Daoy (cell line): ENCODE data around the gene PRDM16. TPM values are rescaled to one million over a fixed set of nuclear protein-coding genes. Genes with fewer than 3 reads are reported as not detected.
"Not testable (repeated sequence)": the region's sequence is repeated elsewhere in the genome, so short reads cannot be mapped to it uniquely, and the experiment has no call there.

ENCODE experiments used
- DNase-seq: peaks from one replicate; pipeline ENCODE4 v3.0.0-alpha.2; 2015; ENCODE audit warnings: low read depth
- total RNA-seq: library from RNA; depleted of rRNA; stranded (reverse); fragments of >200 nt; shearing (Covaris generic); gene quantifications from 2 replicates; pipeline ENCODE4 v1.2.3, GENCODE V29; 2014

Gene PRDM16
- total RNA-seq, 1 experiment from 2014 or later: 0.91 TPM

GRCh38 chr1:3226701-3227350, 157.8 kb downstream of the PRDM16 start:
- no peak for DNase-seq

DNA sequence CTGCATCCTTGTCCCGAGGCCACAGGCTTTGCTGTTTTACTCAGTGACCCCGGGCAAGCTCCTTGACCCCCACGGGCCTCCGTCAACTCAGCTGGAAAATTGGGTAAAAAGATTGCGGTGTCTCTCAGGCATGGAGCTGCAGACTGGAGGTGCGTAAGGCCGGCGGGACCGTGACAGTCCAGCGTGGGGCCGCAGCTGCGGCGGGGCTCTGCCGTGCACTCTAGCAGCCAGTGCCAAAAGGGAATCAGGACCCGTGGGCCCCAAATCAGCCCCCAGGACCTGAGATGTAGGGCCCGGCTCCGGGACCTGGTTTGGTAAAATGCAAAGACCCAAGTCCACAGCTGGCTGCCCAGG, 158.3 kb downstream of the PRDM16 start:
- no peak for DNase-seq

DNA sequence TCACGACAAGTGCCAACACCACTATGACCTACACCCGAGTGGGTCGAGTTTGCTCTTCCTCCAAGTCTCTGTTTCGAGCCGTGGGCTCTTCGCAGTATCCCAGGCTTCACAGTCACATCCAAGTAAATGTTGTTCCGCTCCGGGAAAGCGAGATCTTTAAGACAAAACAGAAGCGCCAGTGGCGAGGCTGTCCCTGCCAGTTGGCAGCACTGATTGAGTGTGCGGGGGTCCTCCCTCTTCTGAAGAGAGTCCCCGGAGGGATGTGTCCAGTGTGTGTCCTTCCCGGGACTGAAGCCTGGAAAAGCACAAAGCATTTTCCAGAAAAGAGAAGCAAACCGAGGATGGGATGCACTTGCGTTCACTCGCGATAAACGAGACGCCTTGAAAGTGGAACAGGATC, 158.9 kb downstream of the PRDM16 start:
- DNase-seq: no peak

DNA sequence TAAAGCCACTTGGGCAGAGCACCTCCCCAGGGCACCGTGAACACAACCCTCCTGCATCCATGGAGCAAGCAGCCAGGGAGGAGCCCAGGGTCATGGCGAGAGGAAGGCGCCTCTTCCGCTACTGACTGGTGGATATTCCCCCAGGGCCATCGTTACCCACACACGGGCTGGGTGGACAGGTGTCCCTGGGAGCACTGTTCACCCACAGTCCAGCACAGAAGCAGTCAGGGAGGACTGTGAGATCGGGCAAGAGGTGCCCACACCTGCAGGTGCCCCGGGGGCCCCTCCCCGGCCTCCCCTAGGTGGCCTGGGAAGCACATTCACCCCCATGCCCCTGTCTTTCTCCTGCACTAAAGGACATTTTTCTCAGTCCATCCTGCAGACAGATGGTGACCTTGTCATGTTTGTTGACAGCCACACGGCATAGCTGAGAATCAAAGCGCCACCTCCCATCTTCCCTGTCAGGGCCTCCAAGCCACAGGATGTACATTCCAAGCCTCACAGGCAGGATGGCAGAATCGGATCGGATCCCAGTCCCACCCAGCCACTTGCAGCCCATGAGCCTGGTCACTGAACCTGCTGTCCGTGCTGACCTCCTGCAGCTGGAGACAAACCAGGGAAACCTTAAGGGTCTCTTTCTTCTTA, 160.2 kb downstream of the PRDM16 start:
- DNase-seq: no peak

DNA sequence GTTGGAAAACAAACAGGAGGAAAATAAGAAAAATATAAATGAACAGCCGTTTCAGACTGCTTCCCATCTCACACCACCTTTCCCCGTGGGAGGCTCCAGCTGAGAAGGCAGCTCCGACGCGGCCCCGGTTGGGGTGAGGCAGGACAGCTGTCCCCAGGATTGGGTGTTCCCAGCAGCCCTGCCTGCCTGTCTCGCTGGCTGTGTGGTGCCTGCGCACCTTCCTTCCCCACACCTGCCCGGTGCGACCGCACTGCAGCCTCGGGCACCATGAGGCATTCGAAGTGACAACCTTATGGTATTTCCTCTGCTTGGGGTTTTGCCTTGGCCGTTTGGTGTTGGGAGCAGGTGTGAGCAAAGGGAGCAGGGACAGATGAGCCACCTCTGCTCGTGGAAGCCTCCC, 161.6 kb downstream of the PRDM16 start:
- no peak for DNase-seq

DNA sequence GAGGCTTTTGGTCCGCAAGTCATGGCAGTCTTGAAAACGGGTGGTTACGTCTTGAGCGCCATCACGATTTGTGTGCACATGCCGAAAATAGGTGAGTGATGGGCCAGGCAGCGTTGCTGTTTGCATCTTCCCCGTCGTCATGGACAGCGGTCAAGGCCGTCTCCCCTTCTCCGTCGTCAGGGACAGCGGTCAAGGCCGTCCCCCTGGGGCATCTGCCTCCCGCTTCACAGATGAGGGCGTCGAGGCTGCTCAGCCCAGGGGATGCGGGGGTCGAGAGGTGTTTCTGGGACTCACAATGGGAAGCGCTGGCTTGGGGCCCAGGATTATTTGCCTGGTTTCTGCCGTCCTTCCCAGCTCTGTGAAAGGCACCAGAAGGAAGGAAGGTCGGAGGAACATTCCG, 162.2 kb downstream of the PRDM16 start:
- DNase-seq: no peak

DNA sequence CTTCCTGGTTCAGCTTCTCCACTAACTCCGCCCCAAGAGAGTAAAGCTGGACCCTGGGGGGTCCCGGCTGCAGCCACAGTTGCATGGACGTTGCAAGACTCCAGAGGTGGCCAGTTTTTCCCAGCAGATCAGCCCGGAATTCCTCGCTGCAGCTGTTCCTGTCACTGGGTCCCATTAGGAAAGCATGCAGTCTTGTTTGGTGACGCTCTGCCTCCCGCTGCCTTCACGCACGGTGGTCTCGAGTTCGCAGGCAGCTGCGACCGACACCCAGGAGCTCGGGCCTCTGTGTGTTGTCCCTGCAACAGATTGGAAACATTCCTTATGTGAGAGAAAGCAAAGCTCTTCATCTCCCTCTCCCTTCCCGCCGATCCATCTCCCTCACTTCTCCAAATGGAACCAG, 162.8 kb downstream of the PRDM16 start:
- no peak for DNase-seq

DNA sequence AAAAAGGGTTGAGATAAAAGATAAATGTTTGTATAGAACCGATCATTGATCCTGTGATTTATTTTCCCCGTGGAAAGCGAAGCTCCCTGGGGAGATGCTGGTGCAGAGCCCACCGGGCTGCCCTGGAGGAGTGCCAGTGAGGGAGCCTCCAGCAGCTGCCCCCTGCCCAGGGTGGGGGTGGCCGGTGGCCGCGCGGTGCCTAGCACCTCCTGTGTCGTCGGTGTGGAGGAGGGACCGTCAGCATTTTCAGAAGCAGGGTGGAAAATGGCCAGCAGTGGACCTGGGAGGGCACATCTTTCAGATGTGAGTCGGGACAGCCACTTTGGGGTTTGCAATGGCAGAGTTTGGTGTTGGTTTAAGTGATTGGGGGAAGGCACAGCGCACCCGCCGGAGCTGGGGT, 164.0 kb downstream of the PRDM16 start:
- DNase-seq: no peak

DNA sequence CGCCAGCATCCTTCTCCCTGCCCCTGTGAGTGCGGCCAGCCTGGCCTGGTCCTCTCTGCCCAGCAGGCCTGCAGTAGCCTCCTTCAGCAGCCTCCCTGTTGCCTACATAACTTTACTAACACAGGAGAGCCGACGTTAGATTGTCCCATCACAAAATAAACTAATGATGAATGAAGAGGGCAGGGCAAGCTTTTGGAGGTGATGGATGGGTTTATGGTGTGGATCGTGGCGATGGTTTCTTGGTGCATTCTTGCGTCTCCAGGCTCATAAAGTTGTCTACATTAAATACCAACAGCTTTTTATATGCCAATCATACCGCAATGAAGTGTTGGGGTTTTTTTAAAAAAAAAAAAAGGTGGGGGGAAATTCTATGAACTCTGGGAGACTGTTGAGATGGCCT, 164.5 kb downstream of the PRDM16 start:
- DNase-seq: no peak

- no peak for DNase-seq
These were observed 165.3 kb downstream of the PRDM16 start for GRCh38 chr1:3234281-3234680.

DNA sequence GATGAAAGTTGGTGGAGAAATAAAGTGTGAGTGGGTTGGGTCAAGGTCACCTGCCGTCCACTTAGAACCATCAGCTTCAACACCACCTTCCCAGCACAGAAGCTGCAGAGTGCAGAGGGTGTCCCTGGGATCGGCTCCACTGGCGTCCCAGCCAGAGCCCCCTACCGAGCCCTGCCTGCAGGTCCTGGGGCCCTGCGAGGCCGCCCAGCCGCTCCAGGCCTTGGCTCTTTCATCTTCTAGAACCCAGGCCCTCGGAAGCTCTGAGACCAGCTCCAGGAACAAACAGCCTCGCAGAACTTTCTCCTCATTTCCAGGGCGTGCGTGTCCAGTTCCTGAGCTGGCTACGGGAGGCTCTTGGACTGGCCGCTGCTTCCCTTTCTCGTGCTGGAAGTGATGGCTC, 166.0 kb downstream of the PRDM16 start:
- no peak for DNase-seq

- DNase-seq: no peak
These were observed 166.5 kb downstream of the PRDM16 start for GRCh38 chr1:3235496-3235895.

GRCh38 chr1:3236361-3236760, 167.4 kb downstream of the PRDM16 start:
- DNase-seq: no peak

GRCh38 chr1:3236955-3237354, 168.0 kb downstream of the PRDM16 start:
- no peak for DNase-seq

- DNase-seq: no peak
These were observed 168.6 kb downstream of the PRDM16 start for GRCh38 chr1:3237570-3237969.

DNA sequence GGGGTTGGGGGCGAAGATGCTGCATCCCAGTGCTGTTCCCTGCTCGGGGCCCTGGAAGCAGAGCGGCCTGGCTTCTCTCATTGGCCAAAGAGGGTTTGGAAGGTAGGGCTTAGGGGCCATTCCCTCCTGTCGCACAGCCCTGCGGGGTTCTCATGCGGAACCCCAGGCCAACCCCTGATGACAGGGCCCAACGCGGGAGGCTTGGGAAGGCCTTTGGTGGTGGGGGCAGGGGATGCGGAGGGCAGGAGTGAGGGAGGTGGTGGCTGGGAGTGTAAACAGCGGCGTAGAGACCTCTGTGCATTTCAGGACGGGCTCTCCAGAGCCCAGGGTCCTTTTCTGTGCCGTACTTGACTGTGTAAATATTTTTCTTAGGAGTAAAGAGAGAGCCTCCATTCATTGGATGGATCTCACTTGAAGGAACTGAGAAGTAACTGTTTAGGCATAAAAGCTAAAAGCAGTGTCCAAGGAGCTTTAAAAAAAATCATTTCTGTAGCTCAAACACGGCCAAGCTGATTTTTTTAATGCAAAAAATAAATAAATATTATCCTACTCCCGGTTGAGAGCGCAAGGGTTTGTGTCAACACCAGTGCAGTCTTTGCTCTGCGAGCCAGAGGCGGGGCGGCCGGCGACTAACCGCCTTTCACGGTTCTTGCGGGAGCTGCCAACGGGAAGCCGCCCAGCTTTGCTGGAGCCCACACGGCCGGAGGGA, 169.1 kb downstream of the PRDM16 start:
- DNase-seq: no peak

DNA sequence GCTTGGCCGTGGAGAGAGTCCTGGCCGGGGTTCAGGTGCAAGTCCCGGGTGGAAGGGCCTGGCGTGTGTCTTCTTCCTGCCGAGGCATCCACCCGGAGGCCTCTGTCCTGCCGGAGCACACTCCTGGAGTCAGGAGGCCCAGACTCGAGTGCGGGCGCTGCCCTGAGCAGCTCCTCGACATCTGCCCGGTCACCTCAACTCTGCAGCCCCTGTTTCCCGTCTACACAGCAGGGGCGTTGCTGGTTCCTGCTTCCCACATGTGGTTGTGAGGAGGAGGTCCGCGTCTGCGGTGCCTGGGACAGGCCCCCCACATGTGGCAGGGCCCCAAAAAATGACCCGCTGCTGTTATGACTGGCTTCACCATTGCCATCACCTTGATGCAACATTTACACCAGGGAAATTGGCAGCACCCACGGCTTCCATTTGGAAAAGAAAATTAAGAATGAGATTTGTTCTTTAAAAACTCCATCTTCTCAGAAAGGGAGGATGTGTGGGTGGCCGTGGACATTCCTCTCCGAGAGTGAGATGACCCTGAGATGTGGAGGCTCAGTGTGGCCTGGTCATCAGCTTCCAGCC, 169.8 kb downstream of the PRDM16 start:
- DNase-seq: no peak

DNA sequence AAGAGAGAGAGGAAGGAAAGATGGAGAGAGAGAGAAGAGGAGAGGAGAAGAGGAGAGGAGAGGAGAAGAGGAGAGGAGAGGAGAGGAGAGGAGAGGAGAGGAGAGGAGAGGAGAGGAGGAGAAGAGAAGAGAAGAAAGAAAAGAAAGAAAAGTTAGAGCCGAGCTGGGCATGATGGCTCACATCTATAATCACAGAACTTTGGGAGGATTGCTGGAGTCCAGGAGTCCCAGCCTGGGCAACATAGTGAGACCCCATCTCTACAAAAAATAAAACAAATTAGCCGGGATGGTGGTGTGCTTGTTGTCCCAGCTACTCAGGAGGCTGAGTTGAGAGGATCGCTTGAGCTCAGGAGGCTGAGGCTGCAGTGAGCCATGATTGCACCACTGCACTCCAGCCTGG, 171.0 kb downstream of the PRDM16 start:
- DNase-seq: not testable (repeated sequence)

GRCh38 chr1:3240524-3241235, 171.7 kb downstream of the PRDM16 start:
- no peak for DNase-seq

GRCh38 chr1:3241236-3241550, 172.2 kb downstream of the PRDM16 start:
- no peak for DNase-seq

- no peak for DNase-seq
These were observed 172.8 kb downstream of the PRDM16 start for GRCh38 chr1:3241673-3242407.
